Cerebellar nuclear complex (tissue), 1 donor: ENCODE measurements around the gene PRLH.

ENCODE experiments used
- DNase-seq, 2 experiments: peaks; one replicate each; lab custom pipeline; 2025; lab: John Stamatoyannopoulos, UW

PRLH gene

DNA sequence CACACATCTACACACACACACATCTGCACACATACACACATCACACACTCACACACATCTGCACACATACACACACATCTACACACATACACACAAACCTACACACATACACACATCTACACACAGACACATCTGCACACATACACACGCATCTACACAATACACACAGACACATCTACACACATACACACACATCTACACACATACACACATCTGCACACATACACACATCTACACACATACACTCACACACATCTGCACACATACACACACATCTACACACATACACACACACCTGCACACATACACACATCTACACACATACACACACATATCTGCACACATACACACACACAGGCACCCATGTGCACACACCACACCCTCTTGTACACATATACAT lies 400 bp upstream of the PRLH start:
- DNase-seq, result no peak

DNA sequence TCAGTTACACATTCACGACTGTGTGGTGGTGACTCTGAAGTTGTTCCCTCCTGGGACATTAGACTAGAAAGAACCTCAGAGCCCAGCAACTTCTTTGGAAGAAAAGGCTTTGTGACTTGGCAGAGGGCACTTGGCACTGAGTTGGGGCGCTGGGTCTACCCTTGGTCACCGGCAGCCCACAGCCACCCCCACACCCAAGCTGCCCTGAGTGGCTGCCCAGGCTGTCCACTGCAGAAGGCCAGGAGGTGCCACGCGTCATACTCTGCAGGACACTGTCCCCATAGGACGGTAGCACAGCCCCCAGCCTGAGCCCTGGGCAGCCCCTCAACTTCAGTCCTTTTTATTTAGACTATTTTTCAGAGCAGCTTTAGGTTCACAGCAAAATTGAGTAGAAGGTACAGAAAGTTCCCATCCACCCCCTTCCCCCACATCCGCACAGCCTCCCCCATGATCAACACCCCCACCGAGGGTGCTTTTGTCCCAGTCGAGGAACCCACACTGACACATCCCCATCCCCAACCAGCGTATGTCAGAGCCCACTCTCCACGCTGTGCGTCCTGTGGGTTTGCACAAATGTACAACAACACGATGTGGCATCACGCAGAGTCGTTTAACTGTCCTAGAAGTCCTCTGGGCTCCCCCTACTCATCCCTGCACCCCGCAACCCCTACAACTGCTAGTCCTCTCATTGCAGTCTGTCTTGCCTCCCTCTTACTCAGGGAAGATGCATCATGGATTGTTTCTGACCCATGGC lies 1.1 kb downstream of the PRLH start:
- no peak for DNase-seq

DNA sequence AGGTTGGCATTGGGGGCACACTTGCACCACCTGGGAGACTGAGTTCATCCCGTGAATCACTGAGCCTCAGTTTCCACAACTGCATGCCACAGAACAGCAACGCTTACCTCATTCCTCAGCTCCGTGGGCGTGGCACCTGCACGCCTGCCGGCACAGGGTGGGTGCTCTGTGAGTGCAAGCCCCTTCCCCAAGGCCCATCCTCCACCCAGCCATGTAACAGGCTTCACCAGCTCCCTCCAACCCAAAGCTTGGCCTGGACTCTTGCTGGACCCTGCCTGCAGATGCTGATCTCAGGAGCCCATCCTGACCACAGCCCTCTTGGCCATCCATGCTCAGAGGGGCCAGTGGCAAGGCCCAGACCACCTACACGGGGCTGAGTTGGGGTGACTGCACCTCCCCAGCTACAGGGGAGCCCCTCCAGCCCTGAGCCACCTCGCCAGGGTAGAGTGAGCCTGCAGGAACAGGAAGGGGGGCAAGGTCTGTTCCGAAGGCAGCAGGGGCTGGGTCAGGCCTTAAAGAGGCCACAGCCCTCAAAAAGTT lies 1.8 kb downstream of the PRLH start:
- DNase-seq, result no peak

DNA sequence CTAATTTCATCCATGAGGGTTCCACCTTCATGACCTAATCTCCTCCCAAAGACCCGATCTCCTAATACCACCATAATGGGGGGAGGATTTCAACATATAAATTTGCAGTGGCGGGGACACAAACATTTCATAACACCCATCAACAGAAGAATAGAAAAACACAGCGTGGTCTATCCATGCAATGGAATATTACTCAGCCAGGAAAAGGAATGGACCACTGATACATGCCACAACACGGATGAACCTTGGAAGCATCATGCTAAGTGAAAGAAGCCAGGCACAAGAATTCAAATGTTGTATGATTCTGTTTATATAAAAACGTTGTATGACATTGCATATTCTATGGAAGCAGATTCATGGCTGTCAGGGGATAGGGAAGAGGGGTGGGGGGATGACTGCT lies 2.7 kb downstream of the PRLH start:
- DNase-seq, result no peak

DNA sequence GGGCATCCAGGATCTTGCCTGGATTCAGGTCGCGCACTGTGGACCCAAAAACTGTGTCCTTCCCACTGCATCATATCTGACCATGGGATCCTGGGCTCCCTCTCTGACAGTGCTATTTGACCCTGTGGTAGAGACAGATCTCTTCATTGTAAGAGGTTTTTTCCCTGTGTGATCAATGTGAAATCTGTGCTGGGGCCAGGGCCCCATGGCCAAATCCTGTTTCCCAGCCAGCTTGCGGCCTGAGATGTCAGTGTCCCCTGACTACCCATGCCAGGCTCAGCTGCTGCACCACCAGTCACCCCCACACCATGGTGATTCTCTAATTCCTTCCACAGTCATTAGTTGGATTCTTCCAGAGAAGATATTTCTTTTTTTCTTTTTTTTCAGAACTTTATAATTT lies 3.5 kb downstream of the PRLH start:
- no peak for DNase-seq

DNA sequence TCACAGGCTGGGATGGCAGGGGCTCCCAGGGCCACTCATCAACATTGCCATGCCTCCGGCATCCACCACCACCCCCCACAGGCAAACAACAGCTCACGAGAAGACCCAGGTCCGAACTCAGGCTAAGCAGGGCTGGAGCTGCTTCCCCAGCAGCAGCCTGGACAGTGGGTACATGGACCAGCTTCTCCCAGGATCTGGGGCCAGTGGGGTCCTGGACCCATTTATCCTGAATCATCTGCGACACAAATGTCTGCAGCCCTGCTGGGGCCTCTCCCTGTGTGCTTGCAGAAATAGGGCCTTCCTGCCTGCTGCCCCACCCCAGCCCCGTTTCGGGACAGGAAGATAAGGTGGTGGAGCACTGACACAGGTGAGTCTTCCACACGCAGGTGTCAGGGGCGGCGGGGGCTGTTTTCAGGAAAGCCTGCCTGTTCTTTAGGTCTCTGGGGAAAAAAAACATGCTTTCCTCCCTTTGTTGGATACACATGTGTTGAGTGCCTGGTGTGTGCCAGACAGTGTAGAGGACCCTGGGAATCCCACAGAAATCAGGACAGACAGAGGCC lies 4.5 kb downstream of the PRLH start:
- DNase-seq, result no peak

DNA sequence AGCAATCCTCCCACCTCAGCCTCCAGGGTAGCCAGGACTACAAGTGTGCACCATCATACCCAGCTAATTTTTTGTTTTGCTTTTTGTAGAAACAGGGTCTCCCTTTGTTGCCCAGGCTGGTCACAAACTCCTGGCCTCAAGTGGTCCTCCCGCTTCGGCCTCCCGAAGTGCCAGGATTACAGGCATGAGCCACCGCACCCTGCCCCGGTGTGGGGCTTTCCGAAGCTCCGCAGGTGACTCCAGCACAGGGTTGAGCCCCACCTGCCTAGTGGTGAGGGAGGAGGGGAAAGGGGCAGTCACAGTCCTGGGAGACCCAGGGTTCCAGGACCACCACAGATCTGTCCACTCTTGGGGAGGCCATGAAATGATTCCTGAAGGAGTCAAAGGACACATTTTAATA lies 5.2 kb downstream of the PRLH start:
- no peak for DNase-seq

DNA sequence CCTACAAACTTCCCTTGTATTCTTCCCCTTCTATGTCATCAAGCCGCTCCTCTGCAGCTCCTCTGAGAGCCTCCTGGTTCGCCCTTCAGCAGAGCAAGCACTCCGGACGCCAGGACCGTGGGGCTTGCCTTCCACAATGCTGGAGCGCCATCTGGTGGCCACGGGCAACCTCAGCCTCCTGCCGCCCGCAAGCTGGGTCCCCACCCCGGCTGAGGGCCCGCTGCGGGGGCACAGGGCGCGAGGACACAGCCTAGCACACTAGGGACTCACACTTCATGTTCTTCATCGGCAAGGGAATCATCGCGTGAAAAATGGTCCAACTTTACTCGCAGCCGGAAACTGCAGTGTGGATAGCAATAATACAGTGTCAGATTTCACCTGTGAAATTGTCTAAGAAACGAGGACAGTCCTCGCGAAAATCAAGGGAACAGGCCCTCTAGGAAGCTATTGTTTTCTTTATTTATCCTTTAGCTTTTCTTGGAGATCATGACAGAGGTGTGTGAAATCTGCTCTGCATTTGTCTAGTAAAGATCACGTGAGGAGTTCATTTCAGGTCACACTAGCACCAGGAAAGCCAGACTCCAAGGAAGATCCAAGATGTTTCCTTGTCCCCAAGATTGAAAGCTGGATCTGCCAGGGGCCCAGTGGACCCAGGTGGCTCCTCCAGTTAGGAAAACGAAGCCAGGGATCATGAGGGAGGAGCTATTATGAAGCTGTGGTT lies 5.8 kb downstream of the PRLH start:
- peak in 1 of 2 experiments; percentile 25 for DNase-seq

DNA sequence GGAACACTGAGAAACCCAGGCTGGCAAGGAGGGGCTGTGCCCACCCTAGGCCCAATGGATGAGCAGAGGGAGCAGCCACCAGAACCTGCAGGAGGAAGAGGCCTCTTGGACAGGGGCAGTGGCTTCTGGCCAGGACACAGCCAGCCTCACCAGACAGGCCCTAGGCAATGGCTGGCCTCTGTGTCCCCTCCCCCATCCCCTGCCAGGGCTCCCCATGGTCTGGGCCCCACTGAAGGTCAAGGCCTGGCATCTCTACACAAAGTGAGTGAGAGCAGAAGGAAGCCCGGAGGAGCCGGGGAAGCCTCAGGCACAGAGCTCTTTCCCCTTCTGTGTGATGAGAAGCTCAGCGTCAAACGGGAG lies 6.3 kb downstream of the PRLH start:
- DNase-seq, result no peak

DNA sequence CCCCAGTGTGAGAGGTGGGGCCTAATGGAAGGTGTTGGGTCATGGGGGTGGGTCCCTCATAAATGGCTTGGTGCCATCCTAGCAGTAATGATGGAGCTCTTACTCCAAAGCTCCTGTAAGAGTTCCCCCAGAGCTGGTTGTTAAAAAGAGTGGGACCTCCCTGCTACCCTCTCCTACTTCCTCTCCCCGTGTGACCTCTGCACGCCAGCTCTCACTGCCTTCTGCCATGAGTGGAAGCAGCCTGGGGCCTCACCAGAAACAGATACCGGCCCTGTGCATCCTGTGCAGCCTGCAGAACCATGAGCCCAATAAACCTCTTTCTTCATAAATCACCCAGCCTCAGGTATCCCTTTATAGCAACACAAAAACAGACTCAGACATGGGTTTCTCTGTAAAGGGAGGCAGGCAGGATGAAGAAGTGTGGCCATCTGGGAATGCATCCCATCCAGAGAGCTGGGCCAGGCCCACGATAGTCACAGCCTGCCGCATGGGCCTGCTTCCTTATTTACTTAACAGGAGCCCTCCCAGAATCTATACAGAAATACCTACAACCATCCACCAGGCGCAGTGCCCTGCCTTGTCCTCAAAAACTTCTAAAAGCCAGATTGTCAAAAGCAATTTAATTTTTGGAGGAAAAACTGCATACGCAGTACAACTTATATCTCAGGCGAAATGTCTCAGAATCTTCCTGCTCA lies 7.5 kb downstream of the PRLH start:
- no peak for DNase-seq

DNA sequence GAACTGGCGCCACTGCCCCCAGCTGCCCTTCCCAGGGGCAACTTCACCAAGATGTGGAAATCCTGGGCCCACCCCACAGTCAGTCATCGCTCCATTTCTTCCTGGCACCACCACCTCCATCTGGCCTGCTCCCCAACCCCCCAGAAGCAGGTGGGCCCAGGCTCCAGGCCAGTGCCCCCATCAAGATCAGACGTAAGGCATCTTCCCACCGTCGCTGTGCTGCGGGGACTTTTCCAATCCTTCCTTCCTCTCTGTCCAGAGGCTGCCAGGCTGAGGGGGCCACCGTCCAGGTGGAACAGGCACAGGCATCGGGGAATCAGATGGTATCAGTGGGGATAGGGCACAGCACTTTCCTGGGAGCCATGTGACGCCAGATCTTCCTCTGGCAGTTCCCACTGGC lies 8.1 kb downstream of the PRLH start:
- DNase-seq, result no peak

DNA sequence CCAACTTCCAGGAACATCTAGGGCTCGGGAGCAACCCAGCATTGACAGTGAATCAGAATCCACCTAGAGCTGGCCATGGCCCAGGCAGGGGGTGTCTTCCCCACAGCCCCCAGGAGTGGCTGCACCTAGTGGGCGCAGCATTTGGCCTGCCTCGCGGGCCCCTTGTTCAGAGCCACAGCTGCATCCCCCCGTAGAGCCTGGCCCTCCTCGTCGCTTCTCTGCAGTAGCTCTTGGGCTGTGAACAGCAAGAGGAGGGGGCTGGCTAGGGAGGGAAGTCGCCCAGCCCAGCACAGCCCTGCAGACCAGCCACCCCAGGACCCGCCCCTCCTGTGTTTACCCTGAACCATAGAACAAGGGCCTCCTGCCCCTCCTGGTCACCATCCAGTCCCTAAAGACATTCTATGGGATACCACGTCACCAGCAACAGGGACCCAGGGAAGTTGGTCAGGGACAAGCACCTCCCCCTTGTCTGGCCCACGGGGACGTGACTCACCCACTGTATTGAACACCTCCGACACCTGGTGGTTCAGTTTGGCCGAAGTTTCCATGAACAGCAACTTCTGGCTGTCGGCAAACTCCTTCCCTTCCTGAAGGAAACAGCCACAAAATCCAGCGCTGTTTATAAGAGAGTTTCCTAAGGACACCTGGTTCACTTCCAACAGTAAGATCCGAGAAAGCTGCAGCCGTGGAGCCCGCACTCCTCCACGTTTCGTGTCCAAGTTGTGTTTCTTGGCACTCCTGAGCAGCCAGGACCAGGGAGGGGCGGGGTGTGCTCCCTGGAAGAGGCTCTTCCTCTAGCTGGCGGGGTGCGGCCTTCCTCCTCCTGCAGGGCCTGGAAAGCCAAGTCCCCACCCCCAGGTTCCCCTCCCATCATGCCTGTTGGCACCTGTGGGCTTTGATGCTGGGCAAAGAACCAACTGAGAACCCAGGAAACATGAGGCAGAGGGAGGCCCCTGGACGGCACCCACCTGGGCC lies 8.8 kb downstream of the PRLH start:
- no peak for DNase-seq

DNA sequence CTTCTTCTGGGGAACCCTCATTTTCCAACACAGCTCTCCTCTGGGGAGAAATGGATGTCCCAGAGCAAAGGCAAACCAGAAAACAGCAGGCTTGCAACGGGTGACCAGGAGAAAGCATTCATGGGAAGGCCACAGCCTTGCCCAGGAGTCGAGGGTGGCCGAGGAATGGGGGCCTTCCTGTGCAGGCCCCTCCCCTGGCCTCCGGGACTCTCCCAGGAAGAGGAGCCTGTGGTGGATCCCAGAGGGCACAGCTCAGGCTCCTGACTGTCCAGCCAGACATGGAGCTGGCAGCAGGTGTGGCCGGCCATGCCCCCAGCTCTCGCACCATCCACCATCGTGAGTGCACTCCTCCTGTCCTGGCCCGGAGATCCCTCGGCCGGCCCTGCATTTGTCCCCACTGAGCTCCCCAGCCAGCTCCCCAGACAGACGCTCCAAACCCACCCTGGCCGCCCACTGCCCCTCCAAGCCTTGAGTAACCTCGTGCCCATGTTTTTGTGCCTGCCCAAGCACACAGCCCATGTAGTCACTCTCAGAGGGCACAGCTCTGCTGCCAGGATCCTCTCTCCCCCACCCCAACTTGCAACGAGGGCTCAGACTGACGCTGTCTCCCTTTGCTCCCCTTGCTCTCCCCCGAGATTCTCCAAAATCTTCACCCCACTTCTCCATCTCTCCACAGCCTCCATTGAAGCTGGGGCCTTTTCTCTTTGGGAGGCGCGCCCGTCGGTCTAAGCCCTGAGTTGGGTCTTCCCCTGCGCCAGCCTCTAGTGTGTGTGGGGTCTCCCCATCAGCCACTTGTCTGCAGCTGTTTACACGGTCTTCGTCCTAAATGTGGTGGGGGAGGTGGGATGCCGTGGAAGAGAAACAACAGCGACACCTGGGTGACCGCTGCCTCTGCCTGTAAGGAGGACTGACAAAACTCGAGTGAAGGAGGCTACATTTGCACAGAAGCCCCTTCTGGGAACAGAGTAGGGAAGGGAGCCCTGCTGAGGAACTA lies 9.8 kb downstream of the PRLH start:
- DNase-seq, result no peak

DNA sequence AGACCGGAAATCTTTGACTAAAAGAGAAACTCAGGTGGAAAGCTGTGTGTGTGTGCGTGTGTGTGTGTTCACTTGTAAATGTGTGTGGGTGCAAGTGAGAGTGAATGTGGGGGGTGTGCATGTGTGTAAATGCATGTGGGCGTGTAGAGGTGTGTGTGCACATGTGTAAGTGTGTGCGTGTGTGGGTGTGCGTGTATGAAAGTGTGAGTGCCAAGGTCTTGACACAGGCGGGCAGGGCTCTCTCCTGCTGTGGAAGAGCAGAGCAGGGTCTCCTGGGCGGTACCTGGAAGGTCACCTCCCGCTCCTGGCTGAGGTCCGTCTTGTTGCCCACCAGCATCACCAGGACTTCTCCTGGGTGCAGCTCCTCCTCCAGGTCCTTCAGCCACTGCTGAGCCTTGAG lies 10.6 kb downstream of the PRLH start:
- DNase-seq, result no peak

DNA sequence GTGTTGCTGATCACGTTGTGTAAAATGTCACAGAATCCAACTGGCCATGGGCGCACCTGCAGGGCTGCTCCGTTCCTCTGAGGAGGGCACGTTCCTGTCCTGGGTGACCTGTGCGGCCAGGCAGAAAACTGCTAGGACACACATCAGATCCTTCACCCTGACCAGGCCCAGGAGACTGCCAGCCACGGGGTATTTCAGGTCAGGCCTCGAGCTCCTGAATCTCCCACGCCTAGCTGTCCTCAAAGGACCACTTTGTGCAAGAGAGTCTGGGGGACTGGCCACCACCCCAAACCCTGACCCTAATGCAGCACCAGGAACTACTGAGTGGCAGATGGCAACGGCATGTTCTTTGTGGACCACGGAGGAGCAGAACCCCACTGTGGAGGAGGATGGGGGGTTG lies 11.1 kb downstream of the PRLH start:
- DNase-seq, result no peak

DNA sequence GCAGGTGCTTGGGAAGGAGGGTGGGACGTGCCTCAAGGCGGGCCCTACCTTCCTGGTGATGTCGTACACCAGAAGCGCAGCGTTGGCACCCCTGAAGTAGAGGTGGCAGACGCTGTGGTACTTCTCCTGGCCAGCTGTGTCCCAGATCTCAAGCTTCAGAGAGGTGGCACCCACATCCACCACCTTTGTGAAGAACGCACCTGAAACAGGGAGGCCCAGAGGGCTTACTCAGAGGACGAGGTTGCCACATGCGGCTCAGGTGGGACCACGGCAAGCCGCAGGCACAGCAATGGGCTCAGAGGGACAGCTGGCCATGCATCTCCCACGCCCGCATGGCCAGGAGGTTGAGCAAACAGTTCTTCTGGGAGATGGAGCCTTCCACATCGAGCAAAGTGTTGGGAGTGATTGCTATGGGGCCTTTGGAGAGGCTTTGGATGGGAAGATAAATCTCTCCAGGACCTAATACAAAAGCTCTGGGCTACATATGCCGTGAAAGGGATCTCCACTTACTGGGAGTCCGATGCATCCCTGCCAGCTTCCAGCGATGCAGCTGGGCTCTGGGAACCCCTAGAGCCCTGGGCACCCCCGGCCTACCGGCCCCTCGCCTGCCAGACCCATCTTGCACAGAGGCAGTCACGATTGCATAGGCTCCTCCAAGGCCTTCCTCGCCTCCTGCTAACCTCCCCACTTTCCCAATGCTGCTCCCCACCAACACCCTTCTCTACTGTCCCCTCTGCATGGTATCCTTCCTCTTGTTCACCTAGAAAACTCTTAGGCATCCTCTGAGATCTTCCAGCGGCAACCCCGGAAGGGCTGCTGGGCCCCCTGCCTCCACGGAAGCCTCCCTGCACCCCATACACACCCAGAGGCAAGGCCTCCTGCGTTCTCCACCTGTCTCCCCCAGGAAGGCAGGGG lies 11.8 kb downstream of the PRLH start:
- DNase-seq, result no peak

DNA sequence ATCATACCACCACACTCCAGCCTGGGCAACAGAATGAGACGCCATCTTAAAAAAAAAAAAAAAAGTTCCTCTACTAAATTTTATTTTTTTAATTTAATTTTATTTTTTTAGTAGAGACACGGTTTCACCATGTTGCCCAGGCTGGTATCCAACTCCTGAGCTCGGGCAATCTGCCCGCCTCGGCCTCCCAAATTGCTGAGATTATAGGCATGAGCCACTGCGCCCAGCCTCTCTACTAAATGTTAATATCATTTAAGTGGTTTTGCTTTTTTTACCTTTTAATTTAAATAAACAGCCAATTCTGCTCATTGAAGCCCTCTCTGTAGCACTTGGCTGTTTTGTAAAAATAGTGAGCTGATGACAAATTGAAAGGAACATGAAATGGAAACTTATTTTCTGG lies 15.0 kb downstream of the PRLH start:
- no peak for DNase-seq

DNA sequence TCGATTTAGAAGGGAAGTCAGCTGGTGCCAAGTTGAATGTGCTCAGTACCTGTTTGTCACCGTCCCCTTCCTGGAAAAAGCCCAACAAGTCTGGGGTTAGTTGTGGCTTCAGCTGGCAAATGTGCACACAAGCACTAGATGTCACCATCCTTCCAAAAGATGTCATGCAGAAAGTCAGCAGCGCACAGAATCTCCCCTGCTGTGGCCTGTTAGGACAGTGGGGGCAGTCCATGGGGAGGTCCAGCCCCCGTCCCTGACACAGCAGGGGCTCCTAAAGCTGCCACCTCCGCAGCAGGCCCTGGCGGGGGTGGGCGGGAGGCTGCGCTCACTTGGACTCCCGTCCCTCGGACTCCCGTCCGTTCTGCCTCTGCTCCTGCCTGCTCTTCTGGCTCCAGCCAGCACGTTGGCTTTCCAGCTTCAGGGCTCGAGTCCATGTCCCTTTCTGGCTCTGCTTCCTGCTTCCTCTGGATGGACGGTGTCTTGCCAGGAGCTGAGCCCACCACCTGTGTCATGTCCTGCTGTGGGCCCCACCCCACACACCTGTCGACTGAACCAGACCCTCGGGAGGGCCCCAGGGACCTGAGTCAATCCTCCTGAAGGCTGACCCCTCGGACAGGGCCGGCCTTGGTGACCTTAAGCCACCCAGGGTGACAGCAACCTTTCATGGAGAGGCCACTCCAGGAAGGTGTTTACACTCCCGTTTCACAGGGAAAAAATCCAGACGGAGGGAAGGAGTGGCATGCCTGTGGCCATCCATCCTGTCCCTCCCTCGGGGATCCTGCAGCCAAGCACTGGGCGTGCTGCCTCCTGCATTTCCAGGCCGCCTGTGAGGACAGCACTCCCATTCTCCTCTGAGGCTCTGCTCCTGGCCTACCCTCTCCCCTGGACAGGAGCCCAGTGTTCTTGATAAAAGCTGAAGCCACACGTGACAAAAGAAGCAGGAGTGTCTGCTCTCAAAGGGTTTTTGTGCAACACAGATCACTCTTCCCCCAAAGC lies 15.7 kb downstream of the PRLH start:
- DNase-seq, result no peak
